Left lobe of liver (tissue), 2 donors: ENCODE results near the gene ALKBH7. TPM values are rescaled to one million over a fixed set of nuclear protein-coding genes. Genes with fewer than 3 reads are reported as not detected.

ENCODE experiments used
- ATAC-seq: fragments of 200-7000 bp; cut with Tn5 transposase; one replicate; pipeline ENCODE4 v1.9.1; 2020; ENCODE audit warnings: mild to moderate bottlenecking, moderate library complexity
- DNase-seq: peaks from one replicate; pipeline ENCODE4 v3.0.0-alpha.2; 2020; ENCODE audit warnings: low spot score
- total RNA-seq: library from RNA; stranded (reverse); gene quantifications from one replicate; pipeline ENCODE4 v1.2.1, GENCODE V29; 2021
- donor health status: DM: no; HTN: no; CAD: no; lungs with moderate emphysema.
- donor health status: DM: no; HTN: yes; CAD: no.

Gene ALKBH7
- total RNA-seq, 1 donor from 2014 or later, result 83.9 TPM

- DNase-seq, result peak; percentile 52
- ATAC-seq, result no peak
These were observed 51.1 kb downstream of the ALKBH7 start for GRCh38 chr19:6423499-6424194.

- ATAC-seq, result no peak
- DNase-seq, result peak; percentile 50
These were observed 51.8 kb downstream of the ALKBH7 start, which contains the start of gene KHSRP for GRCh38 chr19:6424195-6424938. Gene KHSRP (minus strand): TSS chr19:6424811. CDS start chr19:6424701, 110 bp downstream.

Other genes starting within 250 kb of the ALKBH7 start
- gene ACSBG2, start 237.1 kb upstream of the ALKBH7 start, total RNA-seq, result not detected
- 21.8 TPM for gene MLLT1, start 92.8 kb upstream of the ALKBH7 start, total RNA-seq
- gene ACER1, start 39.2 kb upstream of the ALKBH7 start, total RNA-seq, result 0.88 TPM
- 63.0 TPM for gene CLPP, start 11.3 kb upstream of the ALKBH7 start, total RNA-seq
- 1.3 TPM for gene PSPN, start 3.1 kb downstream of the ALKBH7 start, total RNA-seq
- 18.7 TPM for gene GTF2F1, start 20.4 kb downstream of the ALKBH7 start, total RNA-seq
- 75.1 TPM for gene KHSRP, start 52.0 kb downstream of the ALKBH7 start, total RNA-seq
- 0.18 TPM for gene SLC25A41, start 61.0 kb downstream of the ALKBH7 start, total RNA-seq
- gene SLC25A23, start 87.0 kb downstream of the ALKBH7 start, total RNA-seq, result 40.3 TPM
- 25.9 TPM for gene CRB3, start 91.5 kb downstream of the ALKBH7 start, total RNA-seq
- gene DENND1C, start 109.0 kb downstream of the ALKBH7 start, total RNA-seq, result 1.1 TPM
- gene TUBB4A, start 129.5 kb downstream of the ALKBH7 start, total RNA-seq, result 0.70 TPM
- gene TNFSF9, start 158.2 kb downstream of the ALKBH7 start, total RNA-seq, result 0.13 TPM
- gene CD70, start 218.4 kb downstream of the ALKBH7 start, total RNA-seq, result 0.25 TPM